ENCODE data around the gene BRD9. TPM values are rescaled to one million over a fixed set of nuclear protein-coding genes. Genes with fewer than 3 reads are reported as not detected.

Gene BRD9
- total and polyA plus RNA-seq, 2 of the 4 experiments (the other 2 are of a cell fraction): 22.0 to 43.4 TPM

GRCh38 chr5:911601-912000 is 19.0 kb upstream of the BRD9 start (continued):
- TF ChIP-seq CTCF (conservative IDR thresholded peaks at IDR 0.05; ENCODE audit: low read depth, low read length) (no peak), POLR2A (IDR thresholded peaks at IDR 0.05; ENCODE audit: low read depth, low read length) (no peak), USF2 (IDR thresholded peaks at IDR 0.05; ENCODE audit: low read depth, low read length) (no peak), CHD1 (IDR thresholded peaks at IDR 0.05; ENCODE audit: low read depth, low read length) (no peak)

- no peak overlapping the region for H3K4me3 ChIP-seq (ENCODE audit: insufficient read depth, low read depth, low read length)
- no peak overlapping the region for H4K8ac ChIP-seq (ENCODE audit: low read depth in 2 of 2, low read length in 2 of 2)
- dilution Hi-C loops (cut with HindIII; ENCODE audit: low sequenced_read_pairs, unreplicated experiment): no loop called here
- H3K4me2 ChIP-seq (ENCODE audit: low read depth, low read length): no peak overlapping the region
- no peaks in the 10 kb centered on the region; the same call in 1 of the 2 replicates for H3K9me1 ChIP-seq (ENCODE audit: insufficient read depth, low read length)
- no peak overlapping the region for H3K23ac ChIP-seq (ENCODE audit: low read depth, low read length)
- H2BK5ac ChIP-seq (ENCODE audit: low read depth, low read length, poor library complexity, severe bottlenecking): no peak overlapping the region
- H3K79me1 ChIP-seq (ENCODE audit: low read depth in 1 of 2, low read length in 2 of 2): peaks cover 5 to 7% of the 10 kb centered on the region in 2 experiments; a peak in 3 of 4 replicates
- H4K91ac ChIP-seq (ENCODE audit: insufficient read depth, low read depth, low read length): no peak overlapping the region
- no peak overlapping the region for H3K4ac ChIP-seq (ENCODE audit: low read depth, low read length)
- in situ Hi-C loops (cut with MboI; ENCODE audit: low sequenced_read_pairs): no loop called here
- TF ChIP-seq USF2 (IDR thresholded peaks at IDR 0.05; ENCODE audit: low read depth, low read length) (no peak), MAFK (IDR thresholded peaks at IDR 0.05; ENCODE audit: low read depth, low read length) (no peak), MAZ (IDR thresholded peaks at IDR 0.05; ENCODE audit: borderline replicate concordance, low read depth, low read length) (no peak), CTCF (conservative IDR thresholded peaks at IDR 0.05; ENCODE audit: low read depth, low read length) (no peak), RFX5 (IDR thresholded peaks at IDR 0.05; ENCODE audit: low read depth, low read length) (no peak), SMC3 (IDR thresholded peaks at IDR 0.05; ENCODE audit: low read depth, low read length) (no peak), POLR2A (IDR thresholded peaks at IDR 0.05; ENCODE audit: low read depth, low read length) (no peak), CEBPB (IDR thresholded peaks at IDR 0.05; ENCODE audit: low read depth, low read length) (no peak)
- H3K14ac ChIP-seq (replicated peaks; ENCODE audit: low read depth, low read length): no peak overlapping the region
- no peak overlapping the region for H2AK5ac ChIP-seq (ENCODE audit: low read depth, low read length)
- intact Hi-C loops (cut with micrococcal nuclease): no loop called here
- no peak overlapping the region for H2BK20ac ChIP-seq (ENCODE audit: low read depth, low read length)
- BruUV-seq (replicated peaks): no TSS peak
- no peak overlapping the region for H3K56ac ChIP-seq (ENCODE audit: extremely low read depth, insufficient read depth, low read length)
- H3K27ac ChIP-seq (ENCODE audit: insufficient read depth, low read length): no peak overlapping the region
- peaks cover 21% of the 10 kb centered on the region for H3K36me3 ChIP-seq (ENCODE audit: control insufficient read depth, insufficient read depth, low read length)
- no peak overlapping the region for H4K5ac ChIP-seq (ENCODE audit: low read depth, low read length)
- H4K20me1 ChIP-seq (ENCODE audit: insufficient read depth, low read length): no peaks in the 10 kb centered on the region
- no peak overlapping the region for H2BK15ac ChIP-seq (ENCODE audit: low read depth, low read length)
- no peaks in the 10 kb centered on the region for H3K27me3 ChIP-seq (ENCODE audit: control insufficient read depth, insufficient read depth, low read length)
- H3K9me3 ChIP-seq (ENCODE audit: control insufficient read depth, insufficient read depth, low read length): no peaks in the 10 kb centered on the region
- H3K4me1 ChIP-seq (ENCODE audit: control insufficient read depth, insufficient read depth, low read length): 0 out of 2 replicates have a peak, but pooled peaks cover 3% of the 10 kb centered on the region
- CTCF ChIA-PET: no interaction called here
- ATAC-seq (ENCODE audit: low read depth) (no peak), DNase-seq (no peak)
- 100% methylated on average over 4 of the region's 7 CpGs; no CpG with 5 or more reads in 1 of the 2 experiments for WGBS, 2 experiments (ENCODE audit: extremely low coverage in 2 of 2, insufficient read length in 1 of 2)
- H2AK9ac ChIP-seq (replicated peaks; ENCODE audit: low read depth, low read length, poor library complexity): no peak overlapping the region
- no peak overlapping the region for H3K9ac ChIP-seq (ENCODE audit: low read depth, low read length)
- H2BK120ac ChIP-seq (ENCODE audit: low read depth, low read length): no peak overlapping the region
- no peak overlapping the region for H3K18ac ChIP-seq (ENCODE audit: low read depth, low read length)
- POLR2A ChIA-PET (ENCODE audit: unreplicated experiment): no interaction called here
- H2AFZ ChIP-seq (replicated peaks; ENCODE audit: low read length, poor library complexity): no peak overlapping the region
Observed at GRCh38 chr5:910769-911160, 18.2 kb upstream of the BRD9 start.

All from IMR-90 (cell line).